GM15510 (cell line): ENCODE results near the gene SHISAL2A.
A peak's percentile ranks its signal among the peaks of the same experiment; 100 is the strongest.

Experiments used
- POLR2A ChIP-seq: IDR thresholded peaks from 3 replicates; pipeline ENCODE4 v1.6.1; 2011; ENCODE audit warnings: borderline replicate concordance; ENCODE audit not compliant: insufficient read length; ENCODE audit errors: extremely low read depth

SHISAL2A gene

GRCh38 chr1:52636721-52637695 is 4.0 kb downstream of the SHISAL2A start:
- TF ChIP-seq POLR2A, result peak; percentile 19

- no peak for TF ChIP-seq POLR2A
Observed at GRCh38 chr1:52637946-52638345, 5.0 kb downstream of the SHISAL2A start.

- no peak for TF ChIP-seq POLR2A
Observed at GRCh38 chr1:52640697-52641096, 7.7 kb downstream of the SHISAL2A start.

- TF ChIP-seq POLR2A, result no peak
Observed at GRCh38 chr1:52641307-52641706, 8.3 kb downstream of the SHISAL2A start.

- no peak for TF ChIP-seq POLR2A
Observed at GRCh38 chr1:52645261-52645660, 12.3 kb downstream of the SHISAL2A start.

GRCh38 chr1:52651904-52652303 is 18.9 kb downstream of the SHISAL2A start:
- TF ChIP-seq POLR2A, result no peak

GRCh38 chr1:52653207-52653849 is 20.4 kb downstream of the SHISAL2A start:
- TF ChIP-seq POLR2A, result no peak

- TF ChIP-seq POLR2A, result no peak
Observed at GRCh38 chr1:52654063-52654462, 21.1 kb downstream of the SHISAL2A start.

- TF ChIP-seq POLR2A, result no peak
Observed at GRCh38 chr1:52657702-52658101, 24.7 kb downstream of the SHISAL2A start.

GRCh38 chr1:52658795-52659194 is 25.8 kb downstream of the SHISAL2A start:
- TF ChIP-seq POLR2A, result no peak

GRCh38 chr1:52659356-52659755 is 26.4 kb downstream of the SHISAL2A start:
- TF ChIP-seq POLR2A, result no peak

- no peak for TF ChIP-seq POLR2A
Observed at GRCh38 chr1:52659851-52660596, 27.1 kb downstream of the SHISAL2A start.

- no peak for TF ChIP-seq POLR2A
Observed at GRCh38 chr1:52660807-52661206, 27.8 kb downstream of the SHISAL2A start.

GRCh38 chr1:52662645-52663313 is 29.8 kb downstream of the SHISAL2A start:
- no peak for TF ChIP-seq POLR2A

GRCh38 chr1:52663716-52664115 is 30.7 kb downstream of the SHISAL2A start:
- no peak for TF ChIP-seq POLR2A
